ENCODE measurements around the gene C9orf43. TPM values are rescaled to one million over a fixed set of nuclear protein-coding genes. Genes with fewer than 3 reads are reported as not detected.

C9orf43 gene
- total and polyA plus RNA-seq, 4 donors = 0.27 to 1.2 (median 0.51) TPM

GRCh38 chr9:113472199-113472598 lies 61.7 kb downstream of the C9orf43 start:
- H3K4me3 ChIP-seq = no peak overlapping the region
- DNase-seq = no peak
- WGBS, 2 donors = 97% methylated on average over 5 of the region's 5 CpGs
- no peak overlapping the region for H3K9ac ChIP-seq (ENCODE audit: insufficient read depth in 1 of 2, low read length in 2 of 2)
- no peaks in the 10 kb centered on the region for H3K9me3 ChIP-seq (ENCODE audit: control insufficient read depth in 4 of 4, insufficient read depth in 3 of 4, low read length in 3 of 4)
- H3K4me1 ChIP-seq (ENCODE audit: control insufficient read depth in 5 of 5, insufficient read depth in 5 of 5, low read length in 5 of 5) = peaks cover 0 to 3% (median 3%) of the 10 kb centered on the region in 5 donors
- ATAC-seq (ENCODE audit: insufficient read depth, low FRiP score) = no peak
- no peak for TF ChIP-seq CTCF (IDR thresholded peaks at IDR 0.05; ENCODE audit: control extremely low read depth, extremely low read depth)
- H3K27ac ChIP-seq (ENCODE audit: low read depth in 1 of 2, low read length in 1 of 2) = no peak overlapping the region
- peaks cover 0 to 2% (median 0%) of the 10 kb centered on the region in 4 donors for H3K36me3 ChIP-seq (ENCODE audit: control insufficient read depth in 4 of 4, insufficient read depth in 4 of 4, low read length in 4 of 4)
- no peaks in the 10 kb centered on the region for H3K27me3 ChIP-seq (ENCODE audit: control insufficient read depth in 3 of 3, insufficient read depth in 3 of 3, low read length in 2 of 3)

- TF ChIP-seq CTCF (IDR thresholded peaks at IDR 0.05; ENCODE audit: control extremely low read depth, extremely low read depth) = no peak
- Histone ChIP-seq H3K9me3 (ENCODE audit: control insufficient read depth in 4 of 4, insufficient read depth in 3 of 4, low read length in 3 of 4) (no peaks in the 10 kb centered on the region), H3K36me3 (ENCODE audit: control insufficient read depth in 4 of 4, insufficient read depth in 4 of 4, low read length in 4 of 4) (peaks cover 0 to 2% (median 0%) of the 10 kb centered on the region in 4 donors), H3K9ac (ENCODE audit: insufficient read depth in 1 of 2, low read length in 2 of 2) (no peak overlapping the region), H3K4me3 (no peak overlapping the region), H3K27me3 (ENCODE audit: control insufficient read depth in 3 of 3, insufficient read depth in 3 of 3, low read length in 2 of 3) (no peaks in the 10 kb centered on the region), H3K27ac (ENCODE audit: low read depth in 1 of 2, low read length in 1 of 2) (no peak overlapping the region), H3K4me1 (ENCODE audit: control insufficient read depth in 5 of 5, insufficient read depth in 5 of 5, low read length in 5 of 5) (peaks cover 0 to 7% (median 0%) of the 10 kb centered on the region in 5 donors)
- ATAC-seq (ENCODE audit: insufficient read depth, low FRiP score) = no peak
- 87 to 88% methylated on average over 8 of the region's 8 CpGs for WGBS, 2 donors
- no peak for DNase-seq
These were observed 63.9 kb downstream of the C9orf43 start for GRCh38 chr9:113474360-113475028.

GRCh38 chr9:113475031-113475430 lies 64.5 kb downstream of the C9orf43 start:
- WGBS, 2 donors = 92 to 97% methylated on average over 2 of the region's 2 CpGs
- Histone ChIP-seq H3K9ac (ENCODE audit: insufficient read depth in 1 of 2, low read length in 2 of 2) (no peak overlapping the region), H3K4me3 (no peak overlapping the region), H3K4me1 (ENCODE audit: control insufficient read depth in 5 of 5, insufficient read depth in 5 of 5, low read length in 5 of 5) (peaks cover 0 to 7% (median 0%) of the 10 kb centered on the region in 5 donors), H3K27me3 (ENCODE audit: control insufficient read depth in 3 of 3, insufficient read depth in 3 of 3, low read length in 2 of 3) (no peaks in the 10 kb centered on the region), H3K27ac (ENCODE audit: low read depth in 1 of 2, low read length in 1 of 2) (no peak overlapping the region), H3K9me3 (ENCODE audit: control insufficient read depth in 4 of 4, insufficient read depth in 3 of 4, low read length in 3 of 4) (no peaks in the 10 kb centered on the region), H3K36me3 (ENCODE audit: control insufficient read depth in 4 of 4, insufficient read depth in 4 of 4, low read length in 4 of 4) (peaks cover 0 to 2% (median 0%) of the 10 kb centered on the region in 4 donors)
- ATAC-seq (ENCODE audit: insufficient read depth, low FRiP score) (no peak), DNase-seq (no peak)
- TF ChIP-seq CTCF (IDR thresholded peaks at IDR 0.05; ENCODE audit: control extremely low read depth, extremely low read depth) = no peak
